OCI-LY7 (cell line): ENCODE results near the gene SREK1. TPM values are rescaled to one million over a fixed set of nuclear protein-coding genes. Genes with fewer than 3 reads are reported as not detected.

ENCODE experiments used
- BruUV-seq: library from RNA; stranded (reverse); fragments of 400-500 nt; replicated peaks from 2 replicates; lab custom pipeline; 2021; lab: Mats Ljungman, UMichigan
- CTCF ChIA-PET: fragments of 300-600 bp; sonication (Branson Sonifier 250); formaldehyde crosslinking; loops from one replicate; lab custom pipeline; 2022; ENCODE audit warnings: antibody characterized with exemption; ENCODE audit not compliant: unreplicated experiment; lab: Charles Lee
- POLR2A ChIA-PET: fragments of 300-600 bp; sonication (Branson Sonifier 250); formaldehyde crosslinking; loops from one replicate; lab custom pipeline; 2022; ENCODE audit warnings: antibody characterized with exemption; lab: Charles Lee
- DNase-seq: peaks from one replicate; pipeline ENCODE4 v3.0.0-alpha.2; 2015; ENCODE audit warnings: low spot score
- H2AFZ ChIP-seq: fragments of 200-600 bp; sonication (generic), shearing (Covaris generic); 2 replicates; pipeline ENCODE4 v1.6.1; 2014; ENCODE audit warnings: mild to moderate bottlenecking, antibody characterized with exemption, low read length, moderate library complexity
- H3K27ac ChIP-seq: fragments of 200-600 bp; sonication (generic); 2 replicates; pipeline ENCODE4 v1.5.1; 2014; ENCODE audit warnings: mixed run types, low read depth, mild to moderate bottlenecking, moderate library complexity, low read length, inconsistent platforms; ENCODE audit not compliant: poor library complexity, severe bottlenecking
- H3K36me3 ChIP-seq: fragments of 200-600 bp; sonication (generic); 2 replicates; pipeline ENCODE4 v1.6.1; 2014; ENCODE audit warnings: mild to moderate bottlenecking, antibody characterized with exemption, low read length, moderate library complexity, mixed read lengths; ENCODE audit not compliant: insufficient read depth
- H3K4me1 ChIP-seq: fragments of 200-600 bp; sonication (generic); 2 replicates; pipeline ENCODE4 v1.5.1; 2014; ENCODE audit warnings: mild to moderate bottlenecking, low read length; ENCODE audit not compliant: insufficient read depth, poor library complexity, severe bottlenecking
- H3K4me2 ChIP-seq: fragments of 200-600 bp; sonication (generic); 2 replicates; pipeline ENCODE4 v1.6.1; 2014; ENCODE audit warnings: mild to moderate bottlenecking, low read length
- H3K4me3 ChIP-seq: fragments of 200-600 bp; sonication (generic); 2 replicates; pipeline ENCODE4 v1.5.1; 2014; ENCODE audit warnings: mild to moderate bottlenecking, low read depth, low read length; ENCODE audit not compliant: poor library complexity, severe bottlenecking
- H3K79me2 ChIP-seq: fragments of 200-600 bp; sonication (generic); 2 replicates; pipeline ENCODE4 v1.6.1; 2016; ENCODE audit warnings: low read depth, mild to moderate bottlenecking, low read length, moderate library complexity, mixed read lengths; ENCODE audit not compliant: insufficient read depth
- H3K9me2 ChIP-seq: fragments of 200-600 bp; sonication (generic); 2 replicates; pipeline ENCODE4 v1.6.1; 2016; ENCODE audit warnings: mild to moderate bottlenecking, low read length, mixed read lengths; ENCODE audit not compliant: insufficient read depth
- H3K9me3 ChIP-seq: fragments of 200-600 bp; sonication (generic); 2 replicates; pipeline ENCODE4 v1.6.1; 2014; ENCODE audit warnings: mild to moderate bottlenecking, mixed run types, low read length, mixed read lengths
- H4K20me1 ChIP-seq: fragments of 200-600 bp; sonication (generic); 2 replicates; pipeline ENCODE4 v1.6.1; 2014; ENCODE audit warnings: mild to moderate bottlenecking, antibody characterized with exemption, low read length, moderate library complexity, mixed read lengths; ENCODE audit not compliant: insufficient read depth
- EZH2phosphoT487 ChIP-seq: fragments of 200-600 bp; sonication (generic); IDR thresholded peaks from 2 replicates; pipeline ENCODE4 v1.6.1; 2018; ENCODE audit warnings: low read depth, borderline replicate concordance, mild to moderate bottlenecking, mixed run types, antibody characterized with exemption, low read length, moderate library complexity, mixed read lengths
- intact Hi-C: fragments of 100-400 bp; cut with micrococcal nuclease; formaldehyde crosslinking; loops from one replicate; pipeline ENCODE4 v1.10.0; 2022; ENCODE audit not compliant: unreplicated experiment
- total RNA-seq, 2 experiments: library from RNA; depleted of rRNA in 1 of 2; stranded (reverse); fragments of >200 nt in 1 of 2; shearing (Covaris generic) in 1 of 2; gene quantifications; 2 replicates each; pipeline ENCODE4 v1.2.3, GENCODE V29; 2014 to 2022
- TF ChIP-seq, protein P1 (sequence below): fragments of 200-600 bp; sonication (generic); conservative IDR thresholded peaks from 2 replicates; pipeline ENCODE4 v1.5.1; 2014; ENCODE audit warnings: mild to moderate bottlenecking, antibody characterized with exemption, low read length, moderate library complexity, mixed read lengths

SREK1 gene
- total RNA-seq, 2 experiments from 2014 or later, result 95.1 to 101 TPM

DNA sequence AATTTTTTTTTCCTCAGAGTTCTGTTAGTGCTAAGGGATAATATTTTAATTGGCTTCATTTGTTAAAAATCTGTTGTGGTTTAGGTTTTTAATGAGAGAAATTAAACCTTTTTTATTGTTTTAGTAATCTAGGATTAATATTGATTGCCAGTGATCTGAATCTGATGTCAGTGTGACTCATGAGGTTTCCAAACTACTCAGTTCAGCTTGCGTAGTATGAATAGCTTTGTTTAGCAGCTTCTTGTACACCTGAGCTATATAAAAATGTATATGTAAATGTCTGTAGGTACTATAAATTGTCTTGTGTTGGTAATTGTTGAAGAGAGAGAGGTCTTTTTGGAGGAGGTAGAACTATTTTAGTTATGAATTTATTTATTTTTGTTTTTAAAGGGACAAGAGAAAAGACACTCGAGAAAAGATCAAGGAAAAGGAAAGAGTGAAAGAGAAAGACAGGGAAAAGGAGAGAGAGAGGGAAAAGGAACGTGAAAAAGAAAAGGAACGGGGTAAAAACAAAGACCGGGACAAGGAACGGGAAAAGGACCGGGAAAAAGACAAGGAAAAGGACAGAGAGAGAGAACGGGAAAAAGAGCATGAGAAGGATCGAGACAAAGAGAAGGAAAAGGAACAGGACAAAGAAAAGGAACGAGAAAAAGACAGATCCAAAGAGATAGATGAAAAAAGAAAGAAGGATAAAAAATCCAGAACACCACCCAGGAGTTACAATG lies 26.3 kb downstream of the SREK1 start:
- no peaks in the 10 kb centered on the region for H4K20me1 ChIP-seq
- no peak overlapping the region for H2AFZ ChIP-seq
- H3K4me2 ChIP-seq, result peak overlapping the region; percentile 43
- peaks cover 27% of the 10 kb centered on the region; the same call in 1 of the 2 replicates for H3K79me2 ChIP-seq
- intact Hi-C loops, result no loop called here
- TSS peak; percentile 36 for BruUV-seq
- no peak for DNase-seq
- CTCF ChIA-PET, result no interaction called here
- H3K36me3 ChIP-seq, result peaks cover 88% of the 10 kb centered on the region
- POLR2A ChIA-PET, result interaction anchor here (0.5 kb wide), 1 partner anchor 405 kb away, joined by 5 read pairs; no protein-coding TSS in a partner anchor
- no peaks in the 10 kb centered on the region for H3K9me3 ChIP-seq
- peak overlapping the region; percentile 17 for H3K27ac ChIP-seq
- no peaks in the 10 kb centered on the region for H3K9me2 ChIP-seq
- no peak overlapping the region for H3K4me3 ChIP-seq
- H3K4me1 ChIP-seq, result peaks cover 49% of the 10 kb centered on the region
- TF ChIP-seq EZH2phosphoT487, result no peak
- TF ChIP-seq, protein P1, sequence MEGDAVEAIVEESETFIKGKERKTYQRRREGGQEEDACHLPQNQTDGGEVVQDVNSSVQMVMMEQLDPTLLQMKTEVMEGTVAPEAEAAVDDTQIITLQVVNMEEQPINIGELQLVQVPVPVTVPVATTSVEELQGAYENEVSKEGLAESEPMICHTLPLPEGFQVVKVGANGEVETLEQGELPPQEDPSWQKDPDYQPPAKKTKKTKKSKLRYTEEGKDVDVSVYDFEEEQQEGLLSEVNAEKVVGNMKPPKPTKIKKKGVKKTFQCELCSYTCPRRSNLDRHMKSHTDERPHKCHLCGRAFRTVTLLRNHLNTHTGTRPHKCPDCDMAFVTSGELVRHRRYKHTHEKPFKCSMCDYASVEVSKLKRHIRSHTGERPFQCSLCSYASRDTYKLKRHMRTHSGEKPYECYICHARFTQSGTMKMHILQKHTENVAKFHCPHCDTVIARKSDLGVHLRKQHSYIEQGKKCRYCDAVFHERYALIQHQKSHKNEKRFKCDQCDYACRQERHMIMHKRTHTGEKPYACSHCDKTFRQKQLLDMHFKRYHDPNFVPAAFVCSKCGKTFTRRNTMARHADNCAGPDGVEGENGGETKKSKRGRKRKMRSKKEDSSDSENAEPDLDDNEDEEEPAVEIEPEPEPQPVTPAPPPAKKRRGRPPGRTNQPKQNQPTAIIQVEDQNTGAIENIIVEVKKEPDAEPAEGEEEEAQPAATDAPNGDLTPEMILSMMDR, result no peak

DNA sequence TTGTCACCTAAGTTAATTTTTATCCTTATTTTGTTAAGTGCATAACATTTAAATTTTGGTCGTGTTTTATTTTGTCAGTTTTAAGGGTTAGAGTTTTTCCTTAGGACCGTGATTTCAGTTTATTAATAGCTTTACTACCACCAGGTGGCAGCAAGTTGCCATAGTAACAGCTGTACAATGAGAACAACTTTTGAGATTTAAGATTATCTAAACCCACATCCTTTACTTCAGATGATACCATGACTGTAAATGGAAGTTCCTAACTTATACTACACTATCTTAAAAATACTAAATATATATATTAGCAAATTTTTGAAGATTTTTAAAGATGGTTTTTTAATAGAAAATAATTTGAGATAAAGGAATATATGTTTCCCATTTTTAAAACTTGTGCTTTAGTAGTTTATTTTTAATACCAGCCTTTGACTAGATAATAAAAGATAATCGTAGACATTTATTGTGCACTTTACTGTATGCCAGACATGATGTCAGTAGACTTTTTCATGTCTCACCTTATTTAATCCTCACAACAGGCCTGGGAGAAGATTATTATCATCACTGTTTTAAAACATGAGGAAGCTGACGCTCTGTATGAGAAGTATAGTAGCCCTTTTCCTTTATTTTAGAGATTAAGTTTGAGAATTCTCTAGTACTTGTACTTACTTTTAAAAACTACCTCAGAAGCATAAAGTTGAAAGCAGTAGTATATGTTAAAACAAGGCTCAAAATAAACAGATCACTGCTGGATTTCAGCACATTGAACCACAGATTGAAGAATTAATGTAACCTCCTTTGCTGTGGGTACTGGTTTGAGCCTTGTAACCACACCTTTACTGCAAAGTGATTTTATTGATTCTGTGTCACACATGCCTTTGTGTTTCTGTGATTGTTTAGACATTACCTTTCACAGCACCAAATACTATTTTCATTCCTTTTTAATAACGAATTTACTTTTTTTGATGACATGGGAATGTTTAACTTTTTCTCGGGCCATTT lies 27.5 kb downstream of the SREK1 start:
- peaks cover 42% of the 10 kb centered on the region for H3K4me1 ChIP-seq
- peak overlapping the region; percentile 43 for H3K4me2 ChIP-seq
- peaks cover 88% of the 10 kb centered on the region for H3K36me3 ChIP-seq
- H4K20me1 ChIP-seq, result peaks cover 4% of the 10 kb centered on the region; the same call in 1 of the 2 replicates
- H2AFZ ChIP-seq, result no peak overlapping the region
- TF ChIP-seq EZH2phosphoT487, result no peak
- TF ChIP-seq, protein P1, result peak; percentile 86
- CTCF ChIA-PET, result no interaction called here
- peak; percentile 82 for DNase-seq
- H3K27ac ChIP-seq, result peak overlapping the region; percentile 17
- intact Hi-C loops, result loop anchor here (1.0 kb wide), 1 partner anchor 135 kb away; no protein-coding TSS in a partner anchor
- peaks cover 34% of the 10 kb centered on the region; the same call in 1 of the 2 replicates for H3K79me2 ChIP-seq
- no TSS peak for BruUV-seq
- POLR2A ChIA-PET, result interaction anchor here (0.8 kb wide), 1 partner anchor 13 kb away, joined by 3 read pairs; no protein-coding TSS in a partner anchor
- H3K4me3 ChIP-seq, result no peak overlapping the region
- H3K9me2 ChIP-seq, result no peaks in the 10 kb centered on the region
- H3K9me3 ChIP-seq, result no peaks in the 10 kb centered on the region
